K562 (cell line): Measurements from ENCODE around the gene SPCS2. TPM values are rescaled to one million over a fixed set of nuclear protein-coding genes. Genes with fewer than 3 reads are reported as not detected.

Source experiments
- ARNT ChIP-seq, 2 experiments: fragments of 450-650 bp; IDR thresholded peaks; 2 replicates each; pipeline ENCODE4 v1.6.1; 2016; ENCODE audit warnings: mild to moderate bottlenecking in 1 of 2
- BACH1 ChIP-seq: fragments of 200-800 bp; sonication (Bioruptor generic); IDR thresholded peaks from 2 replicates; pipeline ENCODE4 v1.6.1; 2016; ENCODE audit warnings: missing genetic modification characterization, missing compliant biosample characterization
- CTBP1 ChIP-seq: fragments of 450-650 bp; IDR thresholded peaks from 2 replicates; pipeline ENCODE4 v1.6.1; 2016; ENCODE audit warnings: borderline replicate concordance
- CUX1 ChIP-seq: fragments of 200-800 bp; sonication (Bioruptor generic); IDR thresholded peaks from 2 replicates; pipeline ENCODE4 v1.6.1; 2016; ENCODE audit warnings: missing genetic modification characterization, missing compliant biosample characterization
- EGR1 ChIP-seq: fragments of 450-650 bp; conservative IDR thresholded peaks from 2 replicates; pipeline ENCODE4 v1.6.1; 2017; ENCODE audit warnings: mild to moderate bottlenecking
- EHMT2 ChIP-seq: fragments of 450-650 bp; IDR thresholded peaks from 2 replicates; pipeline ENCODE4 v1.6.1; 2018; ENCODE audit warnings: antibody characterized with exemption
- ESRRA ChIP-seq: fragments of 450-650 bp; IDR thresholded peaks from 2 replicates; pipeline ENCODE4 v1.6.1; 2014; ENCODE audit warnings: low read depth, mild to moderate bottlenecking, moderate library complexity, borderline replicate concordance
- FOXM1 ChIP-seq, 2 experiments: fragments of 450-650 bp in 1 of 2; sonication (generic) in 1 of 2; formaldehyde crosslinking in 1 of 2; IDR thresholded peaks; 2 replicates each; pipeline versions ENCODE4 v1.6.1 to v1.9.0; 2017 to 2022; ENCODE audit warnings: low read depth in 2 of 2, mild to moderate bottlenecking in 2 of 2, missing genetic modification reagents in 1 of 2, moderate library complexity in 1 of 2
- JUN ChIP-seq, 2 experiments: sonication (generic) in 1 of 2; formaldehyde crosslinking in 1 of 2; IDR thresholded peaks; 2 replicates each; pipeline versions ENCODE4 v1.6.1 to v1.8.0; 2012 to 2022; ENCODE audit warnings: borderline replicate concordance in 2 of 2, mild to moderate bottlenecking in 2 of 2, improper control_type of control experiment in 1 of 2, low read depth in 1 of 2, low read length in 1 of 2, missing genetic modification reagents in 1 of 2
- MAFG ChIP-seq: fragments of 450-650 bp; conservative IDR thresholded peaks from 2 replicates; pipeline ENCODE4 v1.6.1; 2016; ENCODE audit warnings: missing genetic modification characterization, missing compliant biosample characterization
- MECOM ChIP-seq: fragments of 250-450 bp; sonication (Bioruptor Pico); IDR thresholded peaks from 2 replicates; pipeline ENCODE4 v1.8.0; 2022; ENCODE audit warnings: inconsistent platforms
- NFE2 ChIP-seq: IDR thresholded peaks from 2 replicates; pipeline ENCODE4 v1.6.1; 2014; ENCODE audit warnings: antibody characterized with exemption, low read depth
- NFIC ChIP-seq: fragments of 450-650 bp; IDR thresholded peaks from 2 replicates; pipeline ENCODE4 v1.6.1; 2017; ENCODE audit warnings: mild to moderate bottlenecking, inconsistent platforms
- PYGO2 ChIP-seq: fragments of 450-650 bp; IDR thresholded peaks from 2 replicates; pipeline ENCODE4 v1.6.1; 2016; ENCODE audit warnings: mild to moderate bottlenecking, missing genetic modification characterization, moderate library complexity, missing compliant biosample characterization
- RCOR1 ChIP-seq, 2 experiments: IDR thresholded peaks; 2 replicates each; pipeline ENCODE4 v1.6.1; 2012; ENCODE audit warnings: low read depth in 2 of 2, low read length in 2 of 2, borderline replicate concordance in 1 of 2, improper control_type of control experiment in 1 of 2
- SOX6 ChIP-seq: fragments of 450-650 bp; IDR thresholded peaks from 2 replicates; pipeline ENCODE4 v1.6.1; 2014; ENCODE audit warnings: mild to moderate bottlenecking
- TAL1 ChIP-seq: fragments of 450-650 bp; IDR thresholded peaks from 2 replicates; pipeline ENCODE4 v1.6.1; 2016; ENCODE audit warnings: mild to moderate bottlenecking
- TCF3 ChIP-seq: sonication (generic); formaldehyde crosslinking; IDR thresholded peaks from 2 replicates; pipeline ENCODE4 v1.4.0; 2020; ENCODE audit warnings: mild to moderate bottlenecking, missing genetic modification reagents
- ZNF316 ChIP-seq: fragments of 450-650 bp; IDR thresholded peaks from 2 replicates; pipeline ENCODE4 v1.6.1; 2016
- ZNF785 ChIP-seq: fragments of 250-450 bp; sonication (Bioruptor Pico); IDR thresholded peaks from 2 replicates; pipeline ENCODE4 v1.4.0; 2020; ENCODE audit warnings: mild to moderate bottlenecking
- polyA plus RNA-seq, 8 experiments: library from polyadenylated mRNA; depleted of rRNA in 4 of 8; stranded (reverse) in 5 of 8; unstranded in 3 of 8; fragments of >200 nt; fragmentation: Nextera tagmentation in 2 of 8; fragmentation: Illumina TruSeq in 1 of 8; extraction: Ambion mirVana in 2 of 8; extraction: Trizol in 1 of 8; gene quantifications; 2 replicates each; pipeline versions ENCODE4 v1.2.1 to v1.2.3, GENCODE V29; 2011 to 2014; ENCODE audit warnings: inconsistent platforms in 1 of 8, missing spikeins in 1 of 8
- total RNA-seq, 7 experiments: library from RNA; depleted of rRNA in 6 of 7; stranded (reverse); fragments of >200 nt in 6 of 7; fragmentation: Illumina TruSeq in 2 of 7; extraction: Trizol in 2 of 7; gene quantifications; 2 replicates each; pipeline versions ENCODE4 v1.2.1 to v1.2.3, GENCODE V29; 2011 to 2021; ENCODE audit warnings: low replicate concordance in 1 of 7
- TF ChIP-seq, protein P1 (sequence below): sonication (generic); formaldehyde crosslinking; IDR thresholded peaks from 2 replicates; pipeline ENCODE4 v1.8.0; 2022; ENCODE audit warnings: mild to moderate bottlenecking, missing genetic modification reagents, borderline replicate concordance

Gene SPCS2
- total and polyA plus RNA-seq, 9 of the 15 experiments (the other 6 are each of a cell fraction or from before 2014, with no cell fraction given): 38.2 to 458 (median 193) TPM

DNA sequence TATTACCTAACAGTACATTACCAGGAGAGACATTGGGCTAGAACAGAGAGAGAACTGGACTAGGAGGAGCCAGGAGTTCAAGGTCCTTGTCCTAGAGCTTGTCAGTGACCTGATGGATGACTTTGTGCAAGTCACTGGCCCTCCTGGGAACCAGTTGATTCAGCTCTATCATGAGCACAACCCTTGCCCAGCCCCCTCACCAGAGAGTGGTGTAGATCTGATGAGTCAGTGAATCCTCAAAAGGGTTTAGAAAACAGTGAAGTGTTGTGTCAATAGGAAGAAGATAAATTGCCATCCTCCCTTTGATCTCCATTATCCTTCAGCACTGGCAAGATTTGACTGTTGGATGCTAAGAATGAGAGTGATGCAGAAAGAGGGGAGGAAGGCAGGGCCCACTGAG is 64.0 kb downstream of the SPCS2 start (continued):
- TF ChIP-seq RCOR1 (IDR thresholded peaks at IDR 0.05; ENCODE audit: borderline replicate concordance in 1 of 2, low read depth in 2 of 2, low read length in 2 of 2) (peak in 1 of 2 experiments; percentile 63; a peak in 1 of 4 replicates), TCF3 (CRISPR knock-in tag) (peak; percentile 62), PYGO2 (tag) (no peak), JUN (IDR thresholded peaks at IDR 0.05; ENCODE audit: borderline replicate concordance, low read depth, low read length) (peak; percentile 11; the same call in 1 of the 2 replicates), JUN (CRISPR knock-in tag; IDR thresholded peaks at IDR 0.05; ENCODE audit: borderline replicate concordance) (no peak), SOX6 (peak; percentile 32; the same call in 1 of the 2 replicates), EGR1 (peak; percentile 37), CTBP1 (peak; percentile 44; the same call in 1 of the 2 replicates), NFIC (peak; percentile 35; the same call in 1 of the 2 replicates), FOXM1 (IDR thresholded peaks at IDR 0.05; ENCODE audit: low read depth) (no peak), FOXM1 (CRISPR knock-in tag; IDR thresholded peaks at IDR 0.05; ENCODE audit: low read depth) (no peak), ESRRA (0 out of 2 replicates have a peak, but pooled peaks have one; percentile 22), BACH1 (tag) (peak; percentile 71), ZNF785 (CRISPR knock-in tag) (no peak), MECOM (CRISPR knock-in tag) (peak; percentile 82), ZNF316 (peak; percentile 98), MAFG (tag) (peak; percentile 97), TAL1 (peak; percentile 50; the same call in 1 of the 2 replicates), NFE2 (peak; percentile 82), ARNT (IDR thresholded peaks at IDR 0.05) (0 out of 4 replicates have a peak, but pooled peaks of 1 of the 2 experiments have one; percentile 25), EHMT2 (peak; percentile 70; the same call in 1 of the 2 replicates), CUX1 (CRISPR knock-in tag) (peak; percentile 68; the same call in 1 of the 2 replicates)
- TF ChIP-seq, protein P1, sequence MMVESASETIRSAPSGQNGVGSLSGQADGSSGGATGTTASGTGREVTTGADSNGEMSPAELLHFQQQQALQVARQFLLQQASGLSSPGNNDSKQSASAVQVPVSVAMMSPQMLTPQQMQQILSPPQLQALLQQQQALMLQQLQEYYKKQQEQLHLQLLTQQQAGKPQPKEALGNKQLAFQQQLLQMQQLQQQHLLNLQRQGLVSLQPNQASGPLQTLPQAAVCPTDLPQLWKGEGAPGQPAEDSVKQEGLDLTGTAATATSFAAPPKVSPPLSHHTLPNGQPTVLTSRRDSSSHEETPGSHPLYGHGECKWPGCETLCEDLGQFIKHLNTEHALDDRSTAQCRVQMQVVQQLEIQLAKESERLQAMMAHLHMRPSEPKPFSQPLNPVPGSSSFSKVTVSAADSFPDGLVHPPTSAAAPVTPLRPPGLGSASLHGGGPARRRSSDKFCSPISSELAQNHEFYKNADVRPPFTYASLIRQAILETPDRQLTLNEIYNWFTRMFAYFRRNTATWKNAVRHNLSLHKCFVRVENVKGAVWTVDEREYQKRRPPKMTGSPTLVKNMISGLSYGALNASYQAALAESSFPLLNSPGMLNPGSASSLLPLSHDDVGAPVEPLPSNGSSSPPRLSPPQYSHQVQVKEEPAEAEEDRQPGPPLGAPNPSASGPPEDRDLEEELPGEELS (CRISPR knock-in tag): no peak
